Upper lobe of left lung (tissue), 6 donors: ENCODE results near the gene OR6K3. TPM values are rescaled to one million over a fixed set of nuclear protein-coding genes. Genes with fewer than 3 reads are reported as not detected.
"Not testable (repeated sequence)": the region's sequence is repeated elsewhere in the genome, so short reads cannot be mapped to it uniquely, and the experiment has no call there.

Experiments
- ATAC-seq, 2 donors: fragments of 200-7000 bp; cut with Tn5 transposase; one replicate each; pipeline ENCODE4 v1.9.1; 2022; ENCODE audit warnings: mild to moderate bottlenecking in 2 of 2, moderate library complexity in 2 of 2; ENCODE audit not compliant: low FRiP score in 2 of 2
- DNase-seq, 2 donors: peaks; one replicate each; pipeline ENCODE4 v3.0.0-alpha.2; 2019 to 2020
- H3K27ac ChIP-seq, 4 donors: fragments of 200-600 bp; sonication (generic); one replicate each; pipeline ENCODE4 v1.5.1; 2016 to 2019
- H3K27me3 ChIP-seq, 4 donors: fragments of 200-600 bp; sonication (generic); one replicate each; pipeline ENCODE4 v1.5.1; 2017 to 2019
- H3K36me3 ChIP-seq, 4 donors: fragments of 200-600 bp; sonication (generic); one replicate each; pipeline ENCODE4 v1.5.1; 2016 to 2019
- H3K4me1 ChIP-seq, 4 donors: fragments of 200-600 bp; sonication (generic); one replicate each; pipeline ENCODE4 v1.5.1; 2018 to 2019
- H3K4me3 ChIP-seq, 4 donors: fragments of 200-600 bp; sonication (generic); one replicate each; pipeline ENCODE4 v1.5.1; 2017 to 2019; ENCODE audit warnings: mild to moderate bottlenecking in 2 of 4, moderate library complexity in 1 of 4
- H3K9me3 ChIP-seq, 4 donors: fragments of 200-600 bp; sonication (generic); one replicate each; pipeline ENCODE4 v1.5.1; 2018 to 2019
- EP300 ChIP-seq, 4 donors: sonication (generic); formaldehyde crosslinking; IDR thresholded peaks; one replicate each; pipeline ENCODE4 v1.5.1; 2017; ENCODE audit warnings: antibody characterized with exemption in 4 of 4, control low read depth in 2 of 4
- POLR2A ChIP-seq, 4 donors: fragments of 450-650 bp; IDR thresholded peaks; one replicate each; pipeline ENCODE4 v1.5.1; 2016 to 2017; ENCODE audit warnings: antibody characterized with exemption in 4 of 4, mild to moderate bottlenecking in 2 of 4
- POLR2AphosphoS5 ChIP-seq, 2 donors: sonication (generic); formaldehyde crosslinking; IDR thresholded peaks; one replicate each; pipeline ENCODE4 v1.5.1; 2017; ENCODE audit warnings: antibody characterized with exemption in 2 of 2
- WGBS, 2 donors: methylation state at CpG; one replicate each; pipeline ENCODE4 v1.1.5; 2017 to 2018; 5-methylcytosine and 5-hydroxymethylcytosine counted together
- total RNA-seq, 6 donors: library from RNA; depleted of rRNA in 4 of 6; stranded (reverse); fragments of >200 nt in 4 of 6; gene quantifications; one replicate each; pipeline versions ENCODE4 v1.1.0 to v1.2.1, GENCODE V29; 2016 to 2021
- TF ChIP-seq, protein P1 (sequence below), 6 experiments: fragments of 450-650 bp in 4 of 6; fragments of 200-600 bp in 2 of 6; sonication (generic) in 2 of 6; IDR thresholded peaks; one replicate each; pipeline ENCODE4 v1.5.1; 2016 to 2019; ENCODE audit warnings: antibody characterized with exemption in 6 of 6
- donor health status: DM: no; HTN: no; CAD: no; lungs with moderate emphysema.
- donor health status: DM: no; HTN: yes; CAD: no; lungs with severe emphysema.

OR6K3 gene
- total RNA-seq, 6 donors from 2014 or later = 0.23 to 2.1 (median 0.81) TPM; not detected in 3

DNA sequence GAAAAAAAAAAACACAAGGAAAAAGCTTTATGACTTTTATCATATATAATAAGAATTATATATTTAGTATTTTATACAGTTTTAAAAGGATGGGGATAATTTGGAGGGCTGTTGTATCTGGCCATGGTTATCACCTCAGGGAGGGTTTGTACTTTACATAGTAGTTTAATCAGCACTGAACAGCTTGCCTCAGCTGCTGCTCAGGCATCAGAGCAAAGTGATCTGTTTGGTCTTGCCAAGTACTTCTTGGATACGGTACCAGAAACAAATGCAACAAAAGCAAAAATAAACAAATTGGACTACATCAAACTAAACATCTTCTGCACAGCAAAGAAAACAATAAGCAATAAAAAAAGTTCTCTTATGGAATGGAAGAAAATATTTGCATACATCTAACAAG lies 31.4 kb downstream of the OR6K3 start:
- no peaks in the 10 kb centered on the region for H3K4me1 ChIP-seq
- no peak overlapping the region for H3K4me3 ChIP-seq
- 30 to 53% methylated on average over 1 of the region's 1 CpG for WGBS, 2 donors
- H3K36me3 ChIP-seq = no peaks in the 10 kb centered on the region
- TF ChIP-seq, protein P1, sequence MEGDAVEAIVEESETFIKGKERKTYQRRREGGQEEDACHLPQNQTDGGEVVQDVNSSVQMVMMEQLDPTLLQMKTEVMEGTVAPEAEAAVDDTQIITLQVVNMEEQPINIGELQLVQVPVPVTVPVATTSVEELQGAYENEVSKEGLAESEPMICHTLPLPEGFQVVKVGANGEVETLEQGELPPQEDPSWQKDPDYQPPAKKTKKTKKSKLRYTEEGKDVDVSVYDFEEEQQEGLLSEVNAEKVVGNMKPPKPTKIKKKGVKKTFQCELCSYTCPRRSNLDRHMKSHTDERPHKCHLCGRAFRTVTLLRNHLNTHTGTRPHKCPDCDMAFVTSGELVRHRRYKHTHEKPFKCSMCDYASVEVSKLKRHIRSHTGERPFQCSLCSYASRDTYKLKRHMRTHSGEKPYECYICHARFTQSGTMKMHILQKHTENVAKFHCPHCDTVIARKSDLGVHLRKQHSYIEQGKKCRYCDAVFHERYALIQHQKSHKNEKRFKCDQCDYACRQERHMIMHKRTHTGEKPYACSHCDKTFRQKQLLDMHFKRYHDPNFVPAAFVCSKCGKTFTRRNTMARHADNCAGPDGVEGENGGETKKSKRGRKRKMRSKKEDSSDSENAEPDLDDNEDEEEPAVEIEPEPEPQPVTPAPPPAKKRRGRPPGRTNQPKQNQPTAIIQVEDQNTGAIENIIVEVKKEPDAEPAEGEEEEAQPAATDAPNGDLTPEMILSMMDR (IDR thresholded peaks at IDR 0.05) = no peak
- TF ChIP-seq POLR2A (IDR thresholded peaks at IDR 0.05) = no peak
- no peak for TF ChIP-seq POLR2AphosphoS5 (IDR thresholded peaks at IDR 0.05)
- TF ChIP-seq EP300 (IDR thresholded peaks at IDR 0.05) = no peak
- no peaks in the 10 kb centered on the region for H3K27me3 ChIP-seq
- DNase-seq (no peak), ATAC-seq (no peak)
- H3K9me3 ChIP-seq = no peaks in the 10 kb centered on the region
- no peak overlapping the region for H3K27ac ChIP-seq

DNA sequence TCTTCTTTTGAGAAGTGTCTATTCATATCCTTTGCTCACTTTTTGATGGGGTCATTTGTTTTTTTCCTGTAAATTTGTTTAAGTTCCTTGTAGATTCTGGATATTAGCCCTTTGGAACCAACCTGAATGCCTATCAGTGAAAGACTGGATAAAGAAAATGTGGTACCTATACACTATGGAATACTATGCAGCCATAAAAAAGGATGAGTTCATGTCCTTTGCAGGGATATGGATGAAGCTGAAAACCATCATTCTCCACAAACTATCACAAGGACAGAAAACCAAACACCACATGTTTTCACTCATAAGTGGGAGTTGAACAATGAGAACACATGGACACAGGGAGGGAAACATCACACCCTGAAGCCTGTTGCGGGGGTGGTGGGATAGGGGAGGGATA lies 32.2 kb downstream of the OR6K3 start:
- not testable (repeated sequence) for H3K27ac ChIP-seq, H3K27me3 ChIP-seq, H3K4me1 ChIP-seq, H3K36me3 ChIP-seq, ATAC-seq, H3K4me3 ChIP-seq, H3K9me3 ChIP-seq, DNase-seq
- WGBS, 2 donors = 83 to 100% methylated on average over 1 of the region's 1 CpG

DNA sequence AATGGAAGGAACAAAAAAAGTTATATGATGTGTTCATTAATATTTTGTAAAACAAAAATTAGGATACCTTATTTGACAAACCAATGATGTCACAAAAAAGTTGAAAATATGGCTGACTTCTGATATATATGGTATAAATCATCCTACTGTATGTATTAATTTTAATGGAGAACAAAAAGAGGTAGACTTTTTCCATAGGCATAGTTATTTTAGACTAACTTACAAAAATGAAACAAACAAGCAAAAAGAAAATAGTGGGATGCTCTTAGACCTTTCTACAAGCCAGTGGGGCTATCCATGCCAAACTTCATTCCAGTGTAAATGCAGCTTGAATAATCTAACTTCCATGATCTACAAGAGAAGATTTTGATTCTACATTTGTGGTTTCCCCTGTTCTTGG lies 33.5 kb downstream of the OR6K3 start:
- DNase-seq = no peak
- no peak for ATAC-seq
- Histone ChIP-seq H3K27ac (no peak overlapping the region), H3K27me3 (no peaks in the 10 kb centered on the region), H3K9me3 (no peaks in the 10 kb centered on the region), H3K36me3 (no peaks in the 10 kb centered on the region), H3K4me1 (no peaks in the 10 kb centered on the region), H3K4me3 (no peak overlapping the region)
- TF ChIP-seq POLR2A (IDR thresholded peaks at IDR 0.05) = no peak
- TF ChIP-seq POLR2AphosphoS5 (IDR thresholded peaks at IDR 0.05) = no peak
- TF ChIP-seq, protein P1 (IDR thresholded peaks at IDR 0.05) = no peak
- TF ChIP-seq EP300 (IDR thresholded peaks at IDR 0.05) = no peak

DNA sequence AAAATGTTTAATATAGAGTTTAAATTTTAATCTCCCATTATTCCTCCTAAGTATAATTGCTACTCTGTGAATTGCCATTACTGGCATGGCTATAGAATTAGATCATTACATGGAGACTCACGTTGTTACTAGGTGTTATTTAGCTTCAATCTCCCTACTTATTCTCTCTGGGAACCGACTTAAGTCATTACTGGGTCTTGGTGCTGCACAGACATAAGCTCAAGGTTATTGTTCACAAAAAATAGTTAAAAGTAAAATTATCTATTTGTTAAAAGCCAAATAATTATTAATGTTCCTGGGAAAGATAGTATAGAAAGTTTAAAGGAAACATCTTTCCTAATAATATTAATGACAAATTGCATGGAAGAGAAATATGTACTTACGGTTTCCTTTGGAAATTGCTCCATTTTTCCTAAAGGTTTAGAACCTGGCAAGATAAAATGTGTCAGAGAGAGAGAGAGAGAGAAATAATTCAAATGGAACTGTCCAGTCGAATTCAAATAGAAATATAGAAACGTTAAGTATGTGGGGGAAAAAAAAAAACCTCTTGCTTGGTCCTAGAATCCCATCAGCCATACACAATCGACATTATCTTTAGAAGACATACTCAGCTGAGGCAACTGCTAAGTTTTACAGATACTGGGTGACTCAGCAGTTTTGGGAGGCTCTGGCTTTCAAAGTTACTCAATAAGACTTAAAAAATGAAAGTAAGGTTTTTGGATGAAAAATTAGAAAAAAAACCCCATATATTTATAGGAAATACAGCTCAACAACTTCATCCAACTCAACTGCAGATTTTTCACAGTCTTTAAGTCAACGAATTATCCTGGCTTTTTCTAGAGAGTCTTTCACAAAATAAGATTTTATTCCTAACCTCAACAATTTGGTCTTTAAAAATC lies 34.2 kb downstream of the OR6K3 start, which contains the start of gene SPTA1:
TSS of gene SPTA1 (minus strand) at position 605 of the 899 bp plus-strand sequence. CDS start at position 407, 198 bp downstream.
- Histone ChIP-seq H3K4me3 (no peak within 1 kb of the TSS), H3K4me1 (no peaks in the 10 kb centered on the region), H3K36me3 (no peaks in the 10 kb centered on the region), H3K9me3 (no peaks in the 10 kb centered on the region), H3K27ac (no peak within 1 kb of the TSS), H3K27me3 (no peaks in the 10 kb centered on the region)
- TF ChIP-seq, protein P1 (IDR thresholded peaks at IDR 0.05) = no peak
- TF ChIP-seq POLR2A (IDR thresholded peaks at IDR 0.05) = no peak
- TF ChIP-seq EP300 (IDR thresholded peaks at IDR 0.05) = no peak
- TF ChIP-seq POLR2AphosphoS5 (IDR thresholded peaks at IDR 0.05) = no peak
- DNase-seq (no peak), ATAC-seq (no peak)
- 57 to 62% methylated on average over 7 of the region's 7 CpGs for WGBS, 2 donors

DNA sequence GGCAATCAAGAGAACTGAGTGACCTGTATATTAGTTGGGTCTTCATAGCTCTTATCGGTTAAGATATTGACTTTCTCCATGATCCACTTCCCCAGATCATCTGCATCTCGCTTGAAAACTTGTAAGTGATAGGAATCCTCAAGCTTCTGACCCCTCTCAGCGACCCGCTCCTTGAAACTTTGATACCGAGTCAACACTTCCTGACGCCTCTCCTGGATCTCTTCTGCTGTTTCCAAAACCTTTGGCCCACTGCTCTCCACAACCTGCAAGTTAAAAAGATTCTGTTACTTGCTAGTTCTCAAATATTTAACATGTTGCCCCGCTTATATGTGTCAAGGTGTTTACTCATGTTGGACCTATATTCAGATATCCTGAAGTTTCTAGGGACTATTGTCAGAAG lies 35.4 kb downstream of the OR6K3 start:
- no peaks in the 10 kb centered on the region for H3K9me3 ChIP-seq
- WGBS, 2 donors = 60 to 62% methylated on average over 7 of the region's 7 CpGs
- H3K27ac ChIP-seq = no peak overlapping the region
- H3K36me3 ChIP-seq = no peaks in the 10 kb centered on the region
- H3K27me3 ChIP-seq = no peaks in the 10 kb centered on the region
- ATAC-seq (no peak), DNase-seq (no peak)
- no peak overlapping the region for H3K4me3 ChIP-seq
- TF ChIP-seq EP300 (IDR thresholded peaks at IDR 0.05) (no peak), POLR2A (IDR thresholded peaks at IDR 0.05) (no peak), POLR2AphosphoS5 (IDR thresholded peaks at IDR 0.05) (no peak)
- TF ChIP-seq, protein P1 (IDR thresholded peaks at IDR 0.05) = no peak
- no peaks in the 10 kb centered on the region for H3K4me1 ChIP-seq
